Measurements from ENCODE around the gene ASIC1. TPM values are rescaled to one million over a fixed set of nuclear protein-coding genes. Genes with fewer than 3 reads are reported as not detected.

The ASIC1 gene
- total RNA-seq, 1 donor from 2014 or later: not detected

DNA sequence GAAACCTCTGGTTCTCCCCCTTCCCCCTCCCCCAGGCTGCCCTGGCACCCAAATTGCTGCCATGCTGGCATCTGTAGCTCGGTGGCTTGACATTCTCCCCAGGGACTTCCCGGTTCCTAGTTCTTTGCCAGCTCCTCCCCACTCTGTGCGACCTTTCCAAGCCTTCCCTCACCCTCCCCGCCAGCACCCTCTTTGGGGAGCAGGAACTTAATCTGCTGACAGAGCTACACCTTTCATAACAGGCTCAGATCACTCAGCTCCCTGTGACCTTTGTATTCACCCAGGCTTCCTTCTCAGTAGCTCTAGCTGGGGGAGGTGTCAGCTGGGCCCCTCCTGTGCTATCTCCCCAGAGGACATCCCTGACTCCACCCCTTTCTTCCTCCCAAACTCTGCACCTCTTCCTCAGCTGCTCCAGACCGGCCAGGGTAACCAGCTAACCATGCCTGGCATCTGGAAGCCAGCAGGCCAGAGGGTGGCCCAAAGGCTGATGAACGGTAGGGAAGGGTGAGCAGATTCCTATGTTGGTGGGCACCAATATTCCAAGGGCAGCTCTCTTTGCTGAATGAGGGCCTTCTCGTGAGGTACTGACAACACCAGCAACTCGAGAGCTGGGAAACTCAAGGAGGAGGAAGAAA lies 52.8 kb downstream of the ASIC1 start:
- H3K4me3 Mint-ChIP-seq: peak overlapping the region; percentile 97
- TF ChIP-seq, protein P1, sequence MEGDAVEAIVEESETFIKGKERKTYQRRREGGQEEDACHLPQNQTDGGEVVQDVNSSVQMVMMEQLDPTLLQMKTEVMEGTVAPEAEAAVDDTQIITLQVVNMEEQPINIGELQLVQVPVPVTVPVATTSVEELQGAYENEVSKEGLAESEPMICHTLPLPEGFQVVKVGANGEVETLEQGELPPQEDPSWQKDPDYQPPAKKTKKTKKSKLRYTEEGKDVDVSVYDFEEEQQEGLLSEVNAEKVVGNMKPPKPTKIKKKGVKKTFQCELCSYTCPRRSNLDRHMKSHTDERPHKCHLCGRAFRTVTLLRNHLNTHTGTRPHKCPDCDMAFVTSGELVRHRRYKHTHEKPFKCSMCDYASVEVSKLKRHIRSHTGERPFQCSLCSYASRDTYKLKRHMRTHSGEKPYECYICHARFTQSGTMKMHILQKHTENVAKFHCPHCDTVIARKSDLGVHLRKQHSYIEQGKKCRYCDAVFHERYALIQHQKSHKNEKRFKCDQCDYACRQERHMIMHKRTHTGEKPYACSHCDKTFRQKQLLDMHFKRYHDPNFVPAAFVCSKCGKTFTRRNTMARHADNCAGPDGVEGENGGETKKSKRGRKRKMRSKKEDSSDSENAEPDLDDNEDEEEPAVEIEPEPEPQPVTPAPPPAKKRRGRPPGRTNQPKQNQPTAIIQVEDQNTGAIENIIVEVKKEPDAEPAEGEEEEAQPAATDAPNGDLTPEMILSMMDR (IDR thresholded peaks at IDR 0.05): no peak
- intact Hi-C loops (cut with micrococcal nuclease): loop anchor here (2.0 to 5.0 kb wide), 5 partner anchors 65 to 937 kb away; partner anchors contain the start of genes ATF1, BCDIN3D, LETMD1 and PRPF40B
- ATAC-seq (ENCODE audit: low read depth) (no peak), DNase-seq (peak; percentile 32)
- peaks cover 55% of the 10 kb centered on the region for H3K4me1 Mint-ChIP-seq
- ChIA-PET CTCF (interaction anchor here (0.8 to 4.2 kb wide), 12 partner anchors 19 to 84 kb away, joined by 3 to 48 read pairs (median 14); partner anchors contain the start of genes CERS5, RACGAP1 and SMARCD1), POLR2A (interaction anchor here (0.6 to 8.0 kb wide), 18 partner anchors 9 to 1960 kb away, joined by 3 to 262 read pairs (median 5); partner anchors contain the start of genes ATF1, ATG101, BCDIN3D and CERS5)
- no peaks in the 10 kb centered on the region for H3K27me3 Mint-ChIP-seq
- H3K9me3 Mint-ChIP-seq: no peaks in the 10 kb centered on the region
- peak overlapping the region; percentile 95 for H3K27ac Mint-ChIP-seq
- H3K36me3 Mint-ChIP-seq (ENCODE audit: low read depth): peaks cover 18% of the 10 kb centered on the region

DNA sequence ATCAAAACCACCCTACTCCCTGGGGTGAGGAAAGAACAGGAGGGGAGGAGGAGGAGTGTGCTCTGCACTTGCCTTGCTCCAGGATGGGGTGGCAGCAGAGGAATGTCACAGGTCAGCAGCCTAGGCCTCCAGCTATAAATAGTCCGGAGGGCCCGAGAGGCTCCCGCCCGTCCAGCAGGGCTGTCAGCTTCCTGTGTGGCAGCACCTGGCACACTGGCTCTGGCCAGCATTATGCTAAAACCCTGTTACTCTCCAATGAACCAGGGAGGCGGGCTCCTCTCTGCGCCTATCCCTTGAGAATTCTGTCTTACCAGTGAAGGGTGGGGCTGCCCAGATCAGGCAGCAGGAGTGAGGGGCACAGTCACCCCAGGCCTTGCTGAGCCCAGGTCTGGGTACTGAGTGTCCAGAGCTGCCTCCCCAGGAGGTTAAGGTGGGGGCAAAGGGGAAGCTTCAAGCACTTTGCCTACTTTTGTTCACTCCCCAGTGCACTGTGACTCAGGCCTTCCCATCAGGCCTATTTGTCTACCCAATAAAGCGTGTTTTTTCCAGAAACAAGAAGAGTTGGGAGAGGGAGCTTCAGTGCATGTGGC lies 53.5 kb downstream of the ASIC1 start:
- H3K4me3 Mint-ChIP-seq: peak overlapping the region; percentile 97
- no peaks in the 10 kb centered on the region for H3K9me3 Mint-ChIP-seq
- peak overlapping the region; percentile 95 for H3K27ac Mint-ChIP-seq
- peak; percentile 58 for DNase-seq
- H3K4me1 Mint-ChIP-seq: peaks cover 59% of the 10 kb centered on the region
- no peaks in the 10 kb centered on the region for H3K27me3 Mint-ChIP-seq
- ChIA-PET POLR2A (interaction anchor here (0.6 to 8.0 kb wide), 25 partner anchors 7 to 1959 kb away, joined by 3 to 262 read pairs (median 5); partner anchors contain the start of genes ATF1, ATG101, BCDIN3D and CERS5), CTCF (interaction anchor here (0.7 to 4.2 kb wide), 18 partner anchors 8 to 85 kb away, joined by 3 to 48 read pairs (median 9); partner anchors contain the start of genes CERS5, GPD1, RACGAP1 and SMARCD1)
- peaks cover 20% of the 10 kb centered on the region for H3K36me3 Mint-ChIP-seq (ENCODE audit: low read depth)
- TF ChIP-seq, protein P1 (IDR thresholded peaks at IDR 0.05): no peak
- intact Hi-C loops (cut with micrococcal nuclease): loop anchor here (1.0 to 5.0 kb wide), 8 partner anchors 26 to 936 kb away; partner anchors contain the start of genes ATF1, BCDIN3D, CERS5 and LETMD1
- ATAC-seq (ENCODE audit: low read depth): peak; percentile 22

DNA sequence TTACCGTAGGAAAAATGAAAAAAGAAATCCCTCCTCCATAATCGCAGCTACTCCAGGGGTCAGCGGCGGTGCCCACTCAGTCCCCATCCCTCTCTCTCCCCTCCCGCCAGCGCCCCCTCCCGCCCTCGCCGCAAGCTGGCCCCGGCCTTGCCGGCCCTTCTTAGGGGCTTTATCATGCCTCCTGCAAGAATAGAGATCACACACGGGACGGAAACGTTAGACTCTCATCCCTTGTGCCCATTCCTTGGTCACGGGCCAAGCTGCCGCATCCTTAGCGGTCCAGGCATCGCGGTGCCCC lies 53.9 kb downstream of the ASIC1 start:
- ChIA-PET POLR2A (interaction anchor here (0.6 to 8.0 kb wide), 29 partner anchors 8 to 1958 kb away, joined by 3 to 262 read pairs (median 5); partner anchors contain the start of genes ARF3, ATF1, ATG101 and BCDIN3D), CTCF (interaction anchor here (0.7 to 4.2 kb wide), 18 partner anchors 8 to 86 kb away, joined by 3 to 48 read pairs (median 9); partner anchors contain the start of genes CERS5, GPD1, RACGAP1 and SMARCD1)
- peaks cover 23% of the 10 kb centered on the region for H3K36me3 Mint-ChIP-seq (ENCODE audit: low read depth)
- H3K27me3 Mint-ChIP-seq: no peaks in the 10 kb centered on the region
- DNase-seq (no peak), ATAC-seq (ENCODE audit: low read depth) (no peak)
- H3K4me3 Mint-ChIP-seq: peak overlapping the region; percentile 97
- H3K4me1 Mint-ChIP-seq: peaks cover 61% of the 10 kb centered on the region
- intact Hi-C loops (cut with micrococcal nuclease): loop anchor here (1.0 to 5.0 kb wide), 8 partner anchors 26 to 936 kb away; partner anchors contain the start of genes ATF1, BCDIN3D, CERS5 and LETMD1
- TF ChIP-seq, protein P1 (IDR thresholded peaks at IDR 0.05): no peak
- H3K9me3 Mint-ChIP-seq: no peaks in the 10 kb centered on the region
- peak overlapping the region; percentile 95 for H3K27ac Mint-ChIP-seq

DNA sequence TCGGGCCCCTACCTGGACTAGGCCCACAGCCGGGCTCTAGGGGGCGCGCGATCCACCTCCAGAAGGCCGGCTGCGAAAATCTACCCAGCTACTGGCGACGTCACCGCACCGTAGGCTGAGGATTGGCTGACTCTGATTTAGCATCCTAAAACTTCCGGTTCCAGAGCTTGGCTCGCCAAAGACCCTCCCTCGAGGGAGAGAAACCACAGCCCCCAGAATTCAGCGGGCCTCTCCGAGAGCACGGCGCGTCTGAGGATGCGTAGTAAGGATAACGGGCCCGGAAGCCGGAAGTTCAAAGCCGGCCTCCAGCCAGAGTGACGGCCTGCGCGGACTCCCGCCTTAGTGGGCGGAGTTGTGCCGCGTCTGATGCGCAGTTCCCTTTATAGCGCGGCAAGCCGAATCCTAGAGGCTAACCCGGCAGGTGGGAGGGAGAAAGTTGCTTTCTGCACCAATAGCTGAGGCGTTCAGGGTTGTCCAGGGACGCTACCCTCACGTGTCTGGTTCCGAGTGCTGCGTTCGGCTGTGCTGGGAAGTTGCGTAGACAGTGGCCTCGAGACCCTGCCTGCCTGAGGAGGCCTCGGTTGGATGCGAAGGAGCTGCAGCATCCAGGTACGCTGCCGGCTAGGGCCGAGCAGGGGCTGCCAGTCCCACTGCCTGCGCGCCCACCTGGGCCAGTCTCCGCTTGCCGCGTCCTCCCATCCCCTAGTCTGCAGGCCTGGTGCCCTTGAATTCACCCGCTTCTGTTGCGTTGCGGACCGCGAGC lies 54.5 kb downstream of the ASIC1 start, which contains the start of gene COX14:
Gene COX14, plus strand, starts transcription at position 544 of the 763 bp plus-strand sequence. CDS start 7,808 bp downstream, outside the sequence.
- peak within 1 kb of the TSS; percentile 95 for H3K27ac Mint-ChIP-seq

More for the DNA sequence above, 54.5 kb downstream of the ASIC1 start, which contains the start of gene COX14:
- Mint-ChIP-seq H3K4me1 (peaks cover 66% of the 10 kb centered on the region), H3K27me3 (no peaks in the 10 kb centered on the region), H3K9me3 (no peaks in the 10 kb centered on the region), H3K36me3 (ENCODE audit: low read depth) (peaks cover 29% of the 10 kb centered on the region), H3K4me3 (peak within 1 kb of the TSS; percentile 97)
- intact Hi-C loops (cut with micrococcal nuclease): loop anchor here (1.0 to 5.0 kb wide), 11 partner anchors 25 to 935 kb away; partner anchors contain the start of genes ATF1, BCDIN3D, CERS5 and LETMD1
- DNase-seq (peak; percentile 98), ATAC-seq (ENCODE audit: low read depth) (peak; percentile 78)
- CTCF ChIA-PET: interaction anchor here (0.7 to 4.2 kb wide), 19 partner anchors 9 to 653 kb away, joined by 3 to 48 read pairs (median 8); partner anchors contain the start of genes CERS5, GPD1, RACGAP1 and SMARCD1
- TF ChIP-seq, protein P1 (IDR thresholded peaks at IDR 0.05): no peak
- POLR2A ChIA-PET: interaction anchor here (0.6 to 8.0 kb wide), 35 partner anchors 8 to 1958 kb away, joined by 3 to 262 read pairs (median 4); partner anchors contain the start of genes ARF3, ATF1, ATG101 and BCDIN3D

All from activated B cell treated with CpG ODN at 0.5 μM for 24 hours (primary cell).